ENCODE data around the gene ADCY4. TPM values are rescaled to one million over a fixed set of nuclear protein-coding genes. Genes with fewer than 3 reads are reported as not detected.

ADCY4 gene
- total and polyA plus RNA-seq, 10 of the 15 experiments (the other 5 are each of a cell fraction or from before 2014, with no cell fraction given): 0.05 to 0.87 (median 0.21) TPM; not detected in 1

DNA sequence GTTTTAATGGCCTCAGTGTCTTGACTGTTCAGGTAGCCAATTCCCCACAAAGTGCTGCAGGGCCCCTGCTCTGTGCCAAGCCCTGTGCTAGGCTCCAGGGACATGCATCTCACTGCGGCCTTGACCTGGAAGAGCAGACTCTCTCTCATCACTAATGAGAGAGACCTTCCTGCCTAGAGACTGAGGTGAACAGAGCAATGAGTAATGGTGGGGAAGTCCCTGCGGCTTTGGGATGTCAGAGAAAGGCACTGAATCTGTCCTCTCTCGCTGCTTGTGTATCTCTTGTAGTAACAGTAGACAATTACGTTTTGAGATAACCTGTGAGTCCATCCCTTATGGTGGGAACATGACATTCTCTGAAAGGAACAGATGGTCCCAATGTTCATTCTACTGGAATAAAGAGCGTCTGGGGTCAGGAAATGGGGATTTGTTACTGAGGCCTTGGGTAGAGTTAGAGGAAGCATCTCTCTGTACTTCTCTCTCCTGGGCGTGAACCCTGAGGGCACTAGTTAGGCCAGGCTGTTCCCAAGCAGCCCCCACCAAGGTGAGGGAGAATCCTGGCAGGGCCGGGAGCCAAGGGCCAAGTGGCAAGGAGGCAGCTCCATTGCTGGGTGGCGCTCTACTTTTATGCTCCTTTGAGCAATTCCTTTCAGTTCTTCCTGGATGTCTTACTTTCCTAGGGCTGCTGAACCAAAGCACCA, 46.6 kb upstream of the ADCY4 start (continued):
- TF ChIP-seq, protein P1, sequence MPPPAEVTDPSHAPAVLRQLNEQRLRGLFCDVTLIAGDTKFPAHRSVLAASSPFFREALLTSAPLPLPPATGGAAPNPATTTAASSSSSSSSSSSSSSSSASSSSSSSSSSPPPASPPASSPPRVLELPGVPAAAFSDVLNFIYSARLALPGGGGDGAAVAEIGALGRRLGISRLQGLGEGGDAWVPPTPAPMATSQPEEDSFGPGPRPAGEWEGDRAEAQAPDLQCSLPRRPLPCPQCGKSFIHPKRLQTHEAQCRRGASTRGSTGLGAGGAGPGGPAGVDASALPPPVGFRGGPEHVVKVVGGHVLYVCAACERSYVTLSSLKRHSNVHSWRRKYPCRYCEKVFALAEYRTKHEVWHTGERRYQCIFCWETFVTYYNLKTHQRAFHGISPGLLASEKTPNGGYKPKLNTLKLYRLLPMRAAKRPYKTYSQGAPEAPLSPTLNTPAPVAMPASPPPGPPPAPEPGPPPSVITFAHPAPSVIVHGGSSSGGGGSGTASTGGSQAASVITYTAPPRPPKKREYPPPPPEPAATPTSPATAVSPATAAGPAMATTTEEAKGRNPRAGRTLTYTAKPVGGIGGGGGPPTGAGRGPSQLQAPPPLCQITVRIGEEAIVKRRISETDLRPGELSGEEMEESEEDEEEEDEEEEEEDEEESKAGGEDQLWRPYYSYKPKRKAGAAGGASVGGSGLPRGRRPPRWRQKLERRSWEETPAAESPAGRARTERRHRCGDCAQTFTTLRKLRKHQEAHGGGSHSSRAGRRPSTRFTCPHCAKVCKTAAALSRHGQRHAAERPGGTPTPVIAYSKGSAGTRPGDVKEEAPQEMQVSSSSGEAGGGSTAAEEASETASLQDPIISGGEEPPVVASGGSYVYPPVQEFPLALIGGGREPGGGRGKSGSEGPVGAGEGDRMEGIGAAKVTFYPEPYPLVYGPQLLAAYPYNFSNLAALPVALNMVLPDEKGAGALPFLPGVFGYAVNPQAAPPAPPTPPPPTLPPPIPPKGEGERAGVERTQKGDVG (CRISPR knock-in tag; IDR thresholded peaks at IDR 0.05): no peak
- TF ChIP-seq CREB1 (IDR thresholded peaks at IDR 0.05; ENCODE audit: low read depth) (no peak), ZBTB40 (IDR thresholded peaks at IDR 0.05; ENCODE audit: borderline replicate concordance) (no peak), ASH2L (IDR thresholded peaks at IDR 0.05; ENCODE audit: borderline replicate concordance, low read depth) (no peak), MYC (IDR thresholded peaks at IDR 0.05; ENCODE audit: insufficient read depth, insufficient read length, insufficient replicate concordance, low read length, severe bottlenecking) (no peak)
